Thyroid gland (tissue), 4 donors: ENCODE results near the gene STK40. TPM values are rescaled to one million over a fixed set of nuclear protein-coding genes. Genes with fewer than 3 reads are reported as not detected.
A peak's percentile ranks its signal among the peaks of the same experiment; 100 is the strongest.

Source experiments
- DNase-seq, 2 donors: peaks; one replicate each; pipeline ENCODE4 v3.0.0-alpha.2; 2019
- H3K27ac ChIP-seq, 3 donors: fragments of 200-600 bp; sonication (generic); 1 replicate in 2 of 3; 2 replicates in 1 of 3; pipeline ENCODE4 v1.5.1; 2016 to 2019; ENCODE audit warnings: mild to moderate bottlenecking in 1 of 3, moderate library complexity in 1 of 3
- H3K27me3 ChIP-seq: fragments of 200-600 bp; sonication (generic); one replicate; pipeline ENCODE4 v1.5.1; 2019
- H3K36me3 ChIP-seq, 2 donors: fragments of 200-600 bp; sonication (generic); one replicate each; pipeline ENCODE4 v1.5.1; 2016 to 2019
- H3K4me1 ChIP-seq, 2 donors: fragments of 200-600 bp; sonication (generic); one replicate each; pipeline ENCODE4 v1.5.1; 2017 to 2019
- H3K4me3 ChIP-seq, 3 donors: fragments of 200-600 bp; sonication (generic); replicated peaks in 1 of 3; 1 replicate in 2 of 3; 2 replicates in 1 of 3; pipeline ENCODE4 v1.5.1; 2016; ENCODE audit warnings: mild to moderate bottlenecking in 1 of 3
- H3K9me3 ChIP-seq: fragments of 200-600 bp; sonication (generic); one replicate; pipeline ENCODE4 v1.5.1; 2017
- POLR2A ChIP-seq, 2 donors: fragments of 450-650 bp; IDR thresholded peaks; one replicate each; pipeline ENCODE4 v1.6.1; 2017; ENCODE audit warnings: antibody characterized with exemption in 2 of 2, mild to moderate bottlenecking in 2 of 2, moderate library complexity in 1 of 2
- WGBS, 2 donors: methylation state at CpG; one replicate each; pipeline ENCODE4 v1.1.5; 2017; 5-methylcytosine and 5-hydroxymethylcytosine counted together
- intact Hi-C: fragments of 100-400 bp; cut with DNase I; formaldehyde crosslinking; loops from one replicate; pipeline ENCODE4 v1.15.1; 2023
- total RNA-seq, 4 donors: library from RNA; depleted of rRNA; stranded (reverse); fragments of >200 nt; gene quantifications; one replicate each; pipeline ENCODE4 v1.2.3, GENCODE V29; 2016
- TF ChIP-seq, protein P1 (sequence below), 6 experiments: fragments of 200-600 bp in 3 of 6; fragments of 450-650 bp in 3 of 6; sonication (generic) in 3 of 6; IDR thresholded peaks; one replicate each; pipeline ENCODE4 v1.5.1; 2016 to 2019; ENCODE audit warnings: antibody characterized with exemption in 6 of 6, mild to moderate bottlenecking in 2 of 6, inconsistent platforms in 1 of 6, moderate library complexity in 1 of 6

Gene STK40
- total RNA-seq, 4 donors from 2014 or later = 37.0 to 61.1 (median 50.9) TPM

DNA sequence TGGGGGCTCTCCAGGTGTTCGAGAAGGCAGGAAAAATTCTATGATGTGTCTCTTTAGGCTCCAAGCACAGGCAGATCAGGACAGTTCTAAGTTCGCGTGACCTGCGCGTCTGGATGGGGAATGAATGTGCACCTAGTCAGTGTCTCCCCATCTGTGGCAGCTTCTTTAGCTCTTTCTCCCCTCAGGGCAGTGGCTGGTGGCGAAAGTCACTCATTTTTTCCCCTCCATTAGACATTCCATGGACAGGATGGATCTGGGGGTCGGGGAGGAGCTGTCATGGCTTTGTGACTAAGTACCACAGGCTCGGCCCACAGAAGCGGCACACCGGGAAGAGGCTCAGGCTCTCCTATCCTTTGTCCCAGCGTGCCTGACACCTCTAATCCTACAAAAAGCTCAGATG lies 31.2 kb downstream of the STK40 start:
- Histone ChIP-seq H3K27ac (no peak overlapping the region), H3K27me3 (no peaks in the 10 kb centered on the region), H3K36me3 (peaks cover 19 to 23% of the 10 kb centered on the region in 2 donors), H3K4me3 (no peak overlapping the region), H3K9me3 (no peaks in the 10 kb centered on the region), H3K4me1 (peaks cover 42 to 45% of the 10 kb centered on the region in 2 donors)
- WGBS, 2 donors = 90 to 96% methylated on average over 11 of the region's 11 CpGs
- intact Hi-C loops = no loop called here
- DNase-seq = no peak
- TF ChIP-seq, protein P1, sequence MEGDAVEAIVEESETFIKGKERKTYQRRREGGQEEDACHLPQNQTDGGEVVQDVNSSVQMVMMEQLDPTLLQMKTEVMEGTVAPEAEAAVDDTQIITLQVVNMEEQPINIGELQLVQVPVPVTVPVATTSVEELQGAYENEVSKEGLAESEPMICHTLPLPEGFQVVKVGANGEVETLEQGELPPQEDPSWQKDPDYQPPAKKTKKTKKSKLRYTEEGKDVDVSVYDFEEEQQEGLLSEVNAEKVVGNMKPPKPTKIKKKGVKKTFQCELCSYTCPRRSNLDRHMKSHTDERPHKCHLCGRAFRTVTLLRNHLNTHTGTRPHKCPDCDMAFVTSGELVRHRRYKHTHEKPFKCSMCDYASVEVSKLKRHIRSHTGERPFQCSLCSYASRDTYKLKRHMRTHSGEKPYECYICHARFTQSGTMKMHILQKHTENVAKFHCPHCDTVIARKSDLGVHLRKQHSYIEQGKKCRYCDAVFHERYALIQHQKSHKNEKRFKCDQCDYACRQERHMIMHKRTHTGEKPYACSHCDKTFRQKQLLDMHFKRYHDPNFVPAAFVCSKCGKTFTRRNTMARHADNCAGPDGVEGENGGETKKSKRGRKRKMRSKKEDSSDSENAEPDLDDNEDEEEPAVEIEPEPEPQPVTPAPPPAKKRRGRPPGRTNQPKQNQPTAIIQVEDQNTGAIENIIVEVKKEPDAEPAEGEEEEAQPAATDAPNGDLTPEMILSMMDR (IDR thresholded peaks at IDR 0.05) = no peak
- no peak for TF ChIP-seq POLR2A (IDR thresholded peaks at IDR 0.05)

DNA sequence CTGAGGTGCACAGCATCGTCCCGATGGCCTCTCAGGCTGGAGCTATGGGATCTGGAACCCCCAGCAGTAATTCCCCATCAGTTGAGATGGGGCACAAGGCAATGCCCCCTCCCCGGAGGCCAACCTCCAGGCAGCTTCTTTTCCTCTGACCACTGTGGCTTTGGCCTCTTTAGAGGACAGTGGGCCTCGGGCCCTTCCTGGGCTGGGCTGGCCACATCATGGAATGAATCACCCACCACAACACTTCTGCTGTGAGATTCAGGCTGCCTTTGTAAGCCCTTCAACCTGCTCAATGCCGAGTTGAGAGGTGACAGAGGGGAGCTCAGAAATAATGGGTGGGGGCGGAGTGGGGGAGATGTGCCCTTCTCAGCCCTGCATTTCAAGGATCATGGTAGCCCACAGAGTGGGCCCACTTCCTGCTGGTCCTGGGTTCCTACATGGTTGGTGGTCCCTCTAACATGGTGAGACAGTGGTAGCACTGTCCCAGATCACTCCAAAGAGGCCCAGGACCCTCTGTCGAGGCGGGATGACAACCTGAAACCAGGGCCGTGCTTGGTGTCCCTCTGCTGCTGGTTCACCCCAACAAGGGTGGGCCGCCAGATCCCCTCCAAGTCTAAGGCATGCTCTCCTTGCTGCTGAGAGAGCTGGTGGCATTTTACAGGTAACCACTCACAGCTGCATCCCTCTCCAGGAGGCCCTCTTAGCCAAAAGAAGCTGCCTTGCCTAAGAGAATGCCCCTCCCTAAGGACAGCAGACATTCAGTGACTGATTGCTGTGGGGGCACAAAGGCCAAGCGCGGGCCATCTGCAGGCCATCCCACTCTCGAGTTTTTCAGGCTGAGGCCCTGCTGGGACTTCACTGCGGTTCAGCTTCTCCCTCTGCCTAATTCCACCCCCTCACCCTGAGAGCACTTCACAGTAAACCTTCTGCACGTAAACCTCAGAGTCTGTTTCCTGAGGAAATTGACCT lies 32.5 kb downstream of the STK40 start:
- intact Hi-C loops = no loop called here
- WGBS, 2 donors = 89 to 90% methylated on average over 7 to 15 of the region's 15 CpGs
- Histone ChIP-seq H3K4me1 (peaks cover 34 to 45% of the 10 kb centered on the region in 2 donors), H3K9me3 (no peaks in the 10 kb centered on the region), H3K36me3 (peaks cover 21 to 23% of the 10 kb centered on the region in 2 donors), H3K4me3 (no peak overlapping the region), H3K27me3 (no peaks in the 10 kb centered on the region), H3K27ac (peak overlapping the region in 1 of 3 donors; percentile 30)
- DNase-seq = no peak
- no peak for TF ChIP-seq POLR2A (IDR thresholded peaks at IDR 0.05)
- TF ChIP-seq, protein P1 (IDR thresholded peaks at IDR 0.05) = no peak

DNA sequence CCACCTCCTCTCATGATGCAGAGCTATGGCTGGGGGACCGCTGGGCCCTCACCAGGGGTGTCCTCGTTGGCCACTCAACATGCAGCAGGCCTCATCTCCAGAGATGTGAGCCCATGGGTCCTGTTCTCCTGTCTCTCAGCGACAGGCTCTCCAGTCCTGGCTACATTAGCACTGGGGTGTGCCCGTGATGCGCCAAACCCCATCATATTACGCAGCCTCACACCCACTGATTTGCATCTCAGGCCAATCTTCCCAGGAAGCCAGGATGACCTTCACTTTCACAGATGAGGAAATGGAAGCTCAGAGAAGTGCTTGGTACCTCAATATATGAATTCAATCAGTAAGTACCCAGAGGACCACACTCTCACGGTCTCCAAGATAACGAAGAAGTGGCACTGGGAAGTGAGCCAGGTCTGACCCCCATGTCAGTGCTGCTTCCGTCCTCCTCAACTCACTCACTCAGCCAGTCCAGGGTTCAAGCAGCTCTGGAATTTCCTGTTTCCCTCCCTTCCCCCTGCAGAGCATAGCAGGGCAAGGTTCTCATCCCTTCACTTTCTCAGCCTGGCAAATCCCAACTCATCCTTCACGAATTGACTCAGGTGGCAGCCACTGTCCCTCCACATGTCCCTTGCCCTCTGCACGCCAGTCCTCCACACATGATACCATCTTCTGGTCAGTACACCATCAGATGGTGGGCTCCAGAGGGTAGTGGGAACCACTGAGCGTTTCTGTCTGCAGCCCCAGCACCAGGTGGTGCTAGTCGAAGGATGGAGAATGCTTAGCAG lies 33.4 kb downstream of the STK40 start:
- no peak overlapping the region for H3K4me3 ChIP-seq
- TF ChIP-seq POLR2A (IDR thresholded peaks at IDR 0.05) = no peak
- TF ChIP-seq, protein P1 (IDR thresholded peaks at IDR 0.05) = no peak
- H3K4me1 ChIP-seq = peaks cover 34 to 45% of the 10 kb centered on the region in 2 donors
- intact Hi-C loops = no loop called here
- peaks cover 20 to 27% of the 10 kb centered on the region in 2 donors for H3K36me3 ChIP-seq
- peak overlapping the region; percentile 79 to 92 (median 88) for H3K27ac ChIP-seq
- DNase-seq = no peak
- H3K27me3 ChIP-seq = no peaks in the 10 kb centered on the region
- 75 to 82% methylated on average over 12 to 13 of the region's 13 CpGs for WGBS, 2 donors
- no peaks in the 10 kb centered on the region for H3K9me3 ChIP-seq

DNA sequence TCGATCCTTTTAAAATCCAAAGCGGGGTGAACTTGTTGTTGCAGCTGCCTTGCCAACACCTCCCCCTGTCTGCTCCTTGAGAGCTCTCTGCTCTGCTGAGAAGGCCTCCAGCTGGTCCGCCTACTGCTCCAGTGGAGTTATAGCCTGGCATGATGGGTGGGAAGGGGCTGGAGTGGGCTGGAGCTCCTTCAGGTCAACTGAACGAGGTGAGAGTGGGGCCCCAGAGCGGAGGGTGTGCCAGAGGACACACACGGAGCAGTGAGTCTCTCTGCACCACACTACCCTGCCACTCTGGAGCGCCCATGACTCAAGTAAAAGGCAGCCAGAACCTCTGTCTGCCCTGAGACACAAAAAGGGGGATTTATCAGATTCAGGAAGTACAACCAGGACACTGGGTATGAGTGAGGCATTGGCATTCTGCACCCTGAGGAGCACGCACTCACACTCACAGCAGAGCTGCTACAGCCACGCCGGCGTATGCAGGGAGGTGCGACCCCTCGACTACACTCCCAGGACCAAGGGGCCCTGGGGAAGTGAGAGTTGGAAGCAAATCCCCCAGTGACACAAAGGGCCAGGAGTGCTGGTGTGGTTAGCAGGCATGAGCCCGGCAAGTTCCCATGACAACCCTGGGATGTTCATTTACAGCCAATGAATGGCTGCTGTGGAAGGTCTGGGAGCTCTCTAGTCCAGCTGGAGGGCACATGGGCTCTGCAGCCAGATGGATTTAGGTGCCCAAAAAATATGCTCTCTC lies 34.3 kb downstream of the STK40 start:
- Histone ChIP-seq H3K4me1 (peaks cover 34 to 45% of the 10 kb centered on the region in 2 donors), H3K4me3 (no peak overlapping the region), H3K9me3 (no peaks in the 10 kb centered on the region), H3K27ac (peak overlapping the region; percentile 79 to 92 (median 88)), H3K36me3 (peaks cover 27 to 36% of the 10 kb centered on the region in 2 donors), H3K27me3 (no peaks in the 10 kb centered on the region)
- WGBS, 2 donors = 48 to 53% methylated on average over 10 to 14 of the region's 14 CpGs
- DNase-seq = peak; percentile 80 to 83
- TF ChIP-seq POLR2A (IDR thresholded peaks at IDR 0.05) = peak in 1 of 2 donors; percentile 5
- TF ChIP-seq, protein P1 (IDR thresholded peaks at IDR 0.05) = peak in 2 of 6 experiments; percentile 19 to 24
- intact Hi-C loops = no loop called here
